ENCODE measurements around the gene AHSG.

DNA sequence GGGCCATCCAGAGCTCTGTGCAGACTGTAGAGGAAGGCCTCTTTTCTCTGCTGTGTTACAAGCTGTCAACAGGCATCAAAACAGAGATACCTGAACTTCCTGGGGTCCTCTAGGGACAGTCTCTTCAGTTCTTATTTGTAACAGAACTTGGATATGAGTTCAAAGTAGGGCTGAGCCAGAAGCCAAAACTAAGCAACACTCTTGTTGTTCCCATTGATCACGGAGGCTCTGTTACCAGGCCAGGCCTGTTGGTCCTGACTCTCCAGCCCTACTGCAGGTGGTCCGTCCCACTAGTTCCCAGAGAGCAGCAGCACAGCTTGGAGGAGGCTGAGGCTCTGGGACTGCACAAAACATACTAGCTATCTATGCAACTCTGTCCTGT is 13.1 kb upstream of the AHSG start:
- TF ChIP-seq, protein P1, sequence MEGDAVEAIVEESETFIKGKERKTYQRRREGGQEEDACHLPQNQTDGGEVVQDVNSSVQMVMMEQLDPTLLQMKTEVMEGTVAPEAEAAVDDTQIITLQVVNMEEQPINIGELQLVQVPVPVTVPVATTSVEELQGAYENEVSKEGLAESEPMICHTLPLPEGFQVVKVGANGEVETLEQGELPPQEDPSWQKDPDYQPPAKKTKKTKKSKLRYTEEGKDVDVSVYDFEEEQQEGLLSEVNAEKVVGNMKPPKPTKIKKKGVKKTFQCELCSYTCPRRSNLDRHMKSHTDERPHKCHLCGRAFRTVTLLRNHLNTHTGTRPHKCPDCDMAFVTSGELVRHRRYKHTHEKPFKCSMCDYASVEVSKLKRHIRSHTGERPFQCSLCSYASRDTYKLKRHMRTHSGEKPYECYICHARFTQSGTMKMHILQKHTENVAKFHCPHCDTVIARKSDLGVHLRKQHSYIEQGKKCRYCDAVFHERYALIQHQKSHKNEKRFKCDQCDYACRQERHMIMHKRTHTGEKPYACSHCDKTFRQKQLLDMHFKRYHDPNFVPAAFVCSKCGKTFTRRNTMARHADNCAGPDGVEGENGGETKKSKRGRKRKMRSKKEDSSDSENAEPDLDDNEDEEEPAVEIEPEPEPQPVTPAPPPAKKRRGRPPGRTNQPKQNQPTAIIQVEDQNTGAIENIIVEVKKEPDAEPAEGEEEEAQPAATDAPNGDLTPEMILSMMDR (conservative IDR thresholded peaks at IDR 0.05; ENCODE audit: low read length) = no peak
- TF ChIP-seq EZH2phosphoT487 (IDR thresholded peaks at IDR 0.05; ENCODE audit: borderline replicate concordance) = no peak

Measured in Loucy (cell line).